OCI-LY7 (cell line): ENCODE data around the gene DGUOK. TPM values are rescaled to one million over a fixed set of nuclear protein-coding genes. Genes with fewer than 3 reads are reported as not detected.

Experiments
- BruUV-seq: library from RNA; stranded (reverse); fragments of 400-500 nt; replicated peaks from 2 replicates; lab custom pipeline; 2021; lab: Mats Ljungman, UMichigan
- CTCF ChIA-PET: fragments of 300-600 bp; sonication (Branson Sonifier 250); formaldehyde crosslinking; loops from one replicate; lab custom pipeline; 2022; ENCODE audit warnings: antibody characterized with exemption; ENCODE audit not compliant: unreplicated experiment; lab: Charles Lee
- POLR2A ChIA-PET: fragments of 300-600 bp; sonication (Branson Sonifier 250); formaldehyde crosslinking; loops from one replicate; lab custom pipeline; 2022; ENCODE audit warnings: antibody characterized with exemption; lab: Charles Lee
- DNase-seq: peaks from one replicate; pipeline ENCODE4 v3.0.0-alpha.2; 2015; ENCODE audit warnings: low spot score
- H2AFZ ChIP-seq: fragments of 200-600 bp; sonication (generic), shearing (Covaris generic); 2 replicates; pipeline ENCODE4 v1.6.1; 2014; ENCODE audit warnings: mild to moderate bottlenecking, antibody characterized with exemption, low read length, moderate library complexity
- H3K27ac ChIP-seq: fragments of 200-600 bp; sonication (generic); 2 replicates; pipeline ENCODE4 v1.5.1; 2014; ENCODE audit warnings: mixed run types, low read depth, mild to moderate bottlenecking, moderate library complexity, low read length, inconsistent platforms; ENCODE audit not compliant: poor library complexity, severe bottlenecking
- H3K36me3 ChIP-seq: fragments of 200-600 bp; sonication (generic); 2 replicates; pipeline ENCODE4 v1.6.1; 2014; ENCODE audit warnings: mild to moderate bottlenecking, antibody characterized with exemption, low read length, moderate library complexity, mixed read lengths; ENCODE audit not compliant: insufficient read depth
- H3K4me1 ChIP-seq: fragments of 200-600 bp; sonication (generic); 2 replicates; pipeline ENCODE4 v1.5.1; 2014; ENCODE audit warnings: mild to moderate bottlenecking, low read length; ENCODE audit not compliant: insufficient read depth, poor library complexity, severe bottlenecking
- H3K4me2 ChIP-seq: fragments of 200-600 bp; sonication (generic); 2 replicates; pipeline ENCODE4 v1.6.1; 2014; ENCODE audit warnings: mild to moderate bottlenecking, low read length
- H3K4me3 ChIP-seq: fragments of 200-600 bp; sonication (generic); 2 replicates; pipeline ENCODE4 v1.5.1; 2014; ENCODE audit warnings: mild to moderate bottlenecking, low read depth, low read length; ENCODE audit not compliant: poor library complexity, severe bottlenecking
- H3K79me2 ChIP-seq: fragments of 200-600 bp; sonication (generic); 2 replicates; pipeline ENCODE4 v1.6.1; 2016; ENCODE audit warnings: low read depth, mild to moderate bottlenecking, low read length, moderate library complexity, mixed read lengths; ENCODE audit not compliant: insufficient read depth
- H3K9me2 ChIP-seq: fragments of 200-600 bp; sonication (generic); 2 replicates; pipeline ENCODE4 v1.6.1; 2016; ENCODE audit warnings: mild to moderate bottlenecking, low read length, mixed read lengths; ENCODE audit not compliant: insufficient read depth
- H3K9me3 ChIP-seq: fragments of 200-600 bp; sonication (generic); 2 replicates; pipeline ENCODE4 v1.6.1; 2014; ENCODE audit warnings: mild to moderate bottlenecking, mixed run types, low read length, mixed read lengths
- H4K20me1 ChIP-seq: fragments of 200-600 bp; sonication (generic); 2 replicates; pipeline ENCODE4 v1.6.1; 2014; ENCODE audit warnings: mild to moderate bottlenecking, antibody characterized with exemption, low read length, moderate library complexity, mixed read lengths; ENCODE audit not compliant: insufficient read depth
- CTCF ChIP-seq: fragments of 200-600 bp; sonication (generic); conservative IDR thresholded peaks from 2 replicates; pipeline ENCODE4 v1.5.1; 2014; ENCODE audit warnings: mild to moderate bottlenecking, antibody characterized with exemption, low read length, moderate library complexity, mixed read lengths
- EZH2phosphoT487 ChIP-seq: fragments of 200-600 bp; sonication (generic); IDR thresholded peaks from 2 replicates; pipeline ENCODE4 v1.6.1; 2018; ENCODE audit warnings: low read depth, borderline replicate concordance, mild to moderate bottlenecking, mixed run types, antibody characterized with exemption, low read length, moderate library complexity, mixed read lengths
- intact Hi-C: fragments of 100-400 bp; cut with micrococcal nuclease; formaldehyde crosslinking; loops from one replicate; pipeline ENCODE4 v1.10.0; 2022; ENCODE audit not compliant: unreplicated experiment
- total RNA-seq, 2 experiments: library from RNA; depleted of rRNA in 1 of 2; stranded (reverse); fragments of >200 nt in 1 of 2; shearing (Covaris generic) in 1 of 2; gene quantifications; 2 replicates each; pipeline ENCODE4 v1.2.3, GENCODE V29; 2014 to 2022

DGUOK gene
- total RNA-seq, 2 experiments from 2014 or later, result 73.4 to 91.8 TPM

GRCh38 chr2:73963385-73964120 is 36.9 kb downstream of the DGUOK start:
- no TSS peak for BruUV-seq
- no peak overlapping the region for H3K4me2 ChIP-seq
- intact Hi-C loops, result no loop called here

GRCh38 chr2:73964223-73964622 is 37.5 kb downstream of the DGUOK start:
- CTCF ChIA-PET, result no interaction called here
- Histone ChIP-seq H4K20me1 (no peaks in the 10 kb centered on the region), H2AFZ (no peak overlapping the region), H3K4me3 (no peak overlapping the region), H3K27ac (no peak overlapping the region), H3K36me3 (peaks cover 12% of the 10 kb centered on the region), H3K79me2 (no peaks in the 10 kb centered on the region), H3K9me3 (no peaks in the 10 kb centered on the region), H3K9me2 (no peaks in the 10 kb centered on the region), H3K4me2 (no peak overlapping the region), H3K4me1 (no peaks in the 10 kb centered on the region)
- POLR2A ChIA-PET, result no interaction called here
- TF ChIP-seq EZH2phosphoT487, result no peak
- TF ChIP-seq CTCF, result no peak
- no TSS peak for BruUV-seq
- DNase-seq, result no peak
- intact Hi-C loops, result no loop called here

More at GRCh38 chr2:73963385-73964120, 36.9 kb downstream of the DGUOK start:
- Histone ChIP-seq H3K9me2 (no peaks in the 10 kb centered on the region), H3K36me3 (peaks cover 18% of the 10 kb centered on the region), H3K9me3 (no peaks in the 10 kb centered on the region), H3K4me3 (no peak overlapping the region), H3K4me1 (no peaks in the 10 kb centered on the region), H3K27ac (no peak overlapping the region), H4K20me1 (no peaks in the 10 kb centered on the region), H2AFZ (no peak overlapping the region), H3K79me2 (no peaks in the 10 kb centered on the region)
- CTCF ChIA-PET, result no interaction called here
- TF ChIP-seq EZH2phosphoT487 (no peak), CTCF (no peak)
- DNase-seq, result no peak
- POLR2A ChIA-PET, result no interaction called here

- ChIA-PET POLR2A (interaction anchor here (0.6 to 0.8 kb wide), 2 partner anchors 15 to 861 kb away, joined by 3 read pairs; no protein-coding TSS in a partner anchor), CTCF (no interaction called here)
- BruUV-seq, result no TSS peak
- H3K4me1 ChIP-seq, result peaks cover 5% of the 10 kb centered on the region
- intact Hi-C loops, result no loop called here
- no peak overlapping the region for H3K27ac ChIP-seq
- DNase-seq, result no peak
- 0 out of 2 replicates have a peak, but pooled peaks cover 4% of the 10 kb centered on the region for H3K36me3 ChIP-seq
- H4K20me1 ChIP-seq, result no peaks in the 10 kb centered on the region
- H3K9me2 ChIP-seq, result no peaks in the 10 kb centered on the region
- no peaks in the 10 kb centered on the region for H3K79me2 ChIP-seq
- no peak overlapping the region for H3K4me2 ChIP-seq
- no peak overlapping the region for H3K4me3 ChIP-seq
- no peak for TF ChIP-seq CTCF
- no peak for TF ChIP-seq EZH2phosphoT487
- no peak overlapping the region for H2AFZ ChIP-seq
- H3K9me3 ChIP-seq, result no peaks in the 10 kb centered on the region
Observed at GRCh38 chr2:73965053-73965452, 38.4 kb downstream of the DGUOK start.
